Measurements from ENCODE around the gene PRAMEF4.
"Not testable (repeated sequence)": the region's sequence is repeated elsewhere in the genome, so short reads cannot be mapped to it uniquely, and the experiment has no call there.

Gene PRAMEF4

DNA sequence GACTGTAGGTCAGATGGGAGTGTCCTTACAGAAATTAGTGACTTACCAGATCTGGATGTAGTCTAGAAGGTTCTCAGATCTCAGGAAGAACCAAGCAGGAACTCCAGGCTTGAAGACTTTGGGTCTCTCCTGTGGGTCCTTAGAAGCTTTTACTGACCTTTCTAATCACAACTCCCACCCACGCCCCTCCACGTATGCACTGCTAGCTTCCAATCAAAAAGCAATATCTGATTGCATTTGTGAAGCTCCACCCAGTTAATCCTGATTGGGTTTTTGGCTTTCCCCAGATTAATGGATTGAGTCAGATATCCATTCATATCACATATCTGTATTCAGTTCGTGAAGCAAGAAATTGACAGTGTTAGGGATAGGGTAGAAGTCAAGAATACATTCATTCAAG, at the start of gene PRAMEF4:
TSS of gene PRAMEF4 (minus strand) at position 101 of the 400 bp plus-strand sequence. CDS start 2,807 bp downstream, outside the sequence.
- DNase-seq (ENCODE audit: low read depth, low spot score); H3K36me3 ChIP-seq (ENCODE audit: insufficient read depth, low read length); H3K4me3 ChIP-seq; H3K9ac ChIP-seq (ENCODE audit: insufficient read length); H3K9me3 ChIP-seq (ENCODE audit: low read depth, low read length); H3K27ac ChIP-seq: not testable (repeated sequence)

DNA sequence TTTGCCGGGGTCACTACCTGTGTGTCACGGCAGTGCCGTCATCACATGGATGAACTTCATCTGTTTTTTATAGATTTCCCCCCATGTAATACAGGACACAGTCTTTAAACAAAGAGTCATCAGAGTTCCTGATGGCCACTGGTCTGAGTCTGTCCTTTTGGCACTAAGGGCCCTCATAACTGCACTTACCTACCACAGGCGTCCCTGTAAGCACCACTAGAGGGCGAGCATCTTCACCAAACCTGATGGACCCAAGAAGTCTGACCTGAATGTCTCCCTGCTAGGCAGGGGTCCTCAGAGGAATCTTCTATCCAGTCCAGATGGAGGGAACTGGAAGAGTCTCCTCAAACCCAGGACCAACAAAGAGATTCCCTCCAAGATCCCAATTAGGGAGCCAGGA, 38.4 kb upstream of the PRAMEF4 start:
- not testable (repeated sequence) for H3K9me3 ChIP-seq (ENCODE audit: low read depth, low read length); H3K9ac ChIP-seq (ENCODE audit: insufficient read length); H3K4me3 ChIP-seq; H3K27ac ChIP-seq; H3K36me3 ChIP-seq (ENCODE audit: insufficient read depth, low read length); DNase-seq (ENCODE audit: low read depth, low spot score)

DNA sequence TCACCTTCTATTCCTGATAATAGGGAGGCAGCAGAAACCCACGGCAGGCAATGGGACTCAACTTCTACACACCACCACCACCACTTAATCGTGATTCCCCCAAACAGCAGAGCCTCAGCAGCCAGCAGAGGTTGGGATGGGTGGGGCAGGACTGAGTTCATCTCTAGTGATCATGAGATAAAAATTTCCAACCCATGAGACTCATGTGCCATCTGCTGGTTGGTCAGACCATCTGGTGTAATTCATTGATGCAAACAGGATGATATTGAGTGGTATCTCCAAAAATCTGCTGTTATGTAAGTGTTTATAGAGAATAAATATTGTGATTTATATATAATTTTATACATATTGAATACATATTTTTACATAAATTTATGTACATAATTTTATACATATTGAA, 35.7 kb upstream of the PRAMEF4 start:
- not testable (repeated sequence) for H3K4me3 ChIP-seq; DNase-seq (ENCODE audit: low read depth, low spot score)

DNA sequence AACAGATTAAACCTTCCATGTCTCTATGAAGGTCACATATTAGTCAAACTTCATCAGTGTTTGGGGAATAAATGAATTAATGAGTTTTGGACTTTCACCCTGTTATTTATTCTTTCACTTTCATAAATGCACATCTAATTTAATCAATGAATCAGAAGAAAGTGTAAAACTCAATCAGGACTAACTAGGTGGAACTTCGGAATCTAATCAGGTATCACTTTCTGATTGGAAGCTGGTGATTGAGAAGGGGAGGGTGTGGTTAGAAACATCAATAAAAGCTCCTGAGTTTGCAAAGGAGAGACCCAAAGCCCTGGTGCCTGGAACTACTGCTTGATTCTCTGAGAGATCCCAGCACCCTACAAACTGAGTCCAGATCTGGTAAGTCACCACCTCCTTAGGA, 30.3 kb upstream of the PRAMEF4 start, which contains the start of gene PRAMEF7:
TSS of gene PRAMEF7 (plus strand) at position 301 of the 400 bp plus-strand sequence. CDS start 1,083 bp downstream, outside the sequence.
- DNase-seq (ENCODE audit: low read depth, low spot score); H3K9ac ChIP-seq (ENCODE audit: insufficient read length); H3K36me3 ChIP-seq (ENCODE audit: insufficient read depth, low read length); H3K27ac ChIP-seq; H3K4me3 ChIP-seq; H3K9me3 ChIP-seq (ENCODE audit: low read depth, low read length): not testable (repeated sequence)

More for the DNA sequence above, 35.7 kb upstream of the PRAMEF4 start:
- H3K9me3 ChIP-seq (ENCODE audit: low read depth, low read length); H3K9ac ChIP-seq (ENCODE audit: insufficient read length); H3K27ac ChIP-seq; H3K36me3 ChIP-seq (ENCODE audit: insufficient read depth, low read length): not testable (repeated sequence)

DNA sequence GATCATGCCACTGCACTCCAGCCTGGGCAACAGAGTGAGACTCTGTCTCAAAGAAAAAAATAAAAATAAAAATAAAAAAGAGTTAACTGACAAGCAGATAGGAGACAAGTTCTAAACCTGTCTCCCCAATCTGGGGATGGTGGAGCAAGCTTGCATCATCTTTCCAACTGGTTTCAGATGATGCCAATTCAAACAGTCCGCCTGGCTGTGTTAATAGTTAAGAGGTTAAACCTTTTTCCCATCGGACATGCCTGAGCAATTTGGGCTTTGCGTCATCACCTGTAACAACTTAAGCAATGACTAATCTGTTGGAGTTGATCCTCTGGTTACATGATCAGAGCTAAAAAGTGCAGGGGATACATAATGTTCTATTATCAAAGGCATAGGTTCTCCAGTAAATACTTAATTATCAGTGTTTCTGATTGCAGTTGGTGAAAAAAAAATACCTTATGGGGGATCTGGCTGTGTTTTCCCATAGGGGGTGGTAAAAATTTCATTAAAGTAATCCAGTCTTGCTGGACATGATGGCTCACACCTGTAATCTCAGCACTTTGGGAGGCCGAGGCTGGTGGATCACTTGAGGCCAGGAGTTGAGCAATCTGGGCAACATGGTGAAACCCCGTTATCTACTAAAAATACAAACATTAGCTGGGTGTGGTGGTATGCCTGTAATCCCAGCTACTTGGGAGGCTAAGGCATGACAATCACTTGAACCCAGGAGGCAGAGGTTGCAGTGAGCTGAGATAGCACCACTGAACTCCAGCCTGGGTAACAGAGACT, 18.0 kb upstream of the PRAMEF4 start:
- not testable (repeated sequence) for H3K4me3 ChIP-seq; H3K9ac ChIP-seq (ENCODE audit: insufficient read length); H3K36me3 ChIP-seq (ENCODE audit: insufficient read depth, low read length); H3K9me3 ChIP-seq (ENCODE audit: low read depth, low read length); DNase-seq (ENCODE audit: low read depth, low spot score); H3K27ac ChIP-seq

DNA sequence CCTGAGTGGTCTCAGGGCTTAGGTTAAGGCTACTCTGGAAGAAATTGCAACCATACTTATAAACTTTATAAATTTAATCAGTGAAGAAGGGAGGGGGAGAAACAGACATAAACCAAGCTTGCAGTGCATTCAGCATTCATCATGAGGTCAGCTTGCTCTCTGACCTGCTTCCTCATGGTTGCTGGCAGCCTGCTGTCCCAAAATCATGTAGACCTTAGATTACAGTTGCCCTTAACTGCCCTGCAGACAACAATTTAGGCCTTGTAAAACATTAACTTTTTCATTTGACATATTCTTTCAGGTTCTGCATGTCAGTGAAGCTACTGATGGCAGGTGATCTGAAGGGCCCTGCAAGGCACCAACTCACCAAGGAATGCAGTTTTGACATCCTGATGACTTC, 13.2 kb upstream of the PRAMEF4 start:
- DNase-seq (ENCODE audit: low read depth, low spot score); H3K4me3 ChIP-seq; H3K9me3 ChIP-seq (ENCODE audit: low read depth, low read length); H3K9ac ChIP-seq (ENCODE audit: insufficient read length); H3K36me3 ChIP-seq (ENCODE audit: insufficient read depth, low read length); H3K27ac ChIP-seq: not testable (repeated sequence)

DNA sequence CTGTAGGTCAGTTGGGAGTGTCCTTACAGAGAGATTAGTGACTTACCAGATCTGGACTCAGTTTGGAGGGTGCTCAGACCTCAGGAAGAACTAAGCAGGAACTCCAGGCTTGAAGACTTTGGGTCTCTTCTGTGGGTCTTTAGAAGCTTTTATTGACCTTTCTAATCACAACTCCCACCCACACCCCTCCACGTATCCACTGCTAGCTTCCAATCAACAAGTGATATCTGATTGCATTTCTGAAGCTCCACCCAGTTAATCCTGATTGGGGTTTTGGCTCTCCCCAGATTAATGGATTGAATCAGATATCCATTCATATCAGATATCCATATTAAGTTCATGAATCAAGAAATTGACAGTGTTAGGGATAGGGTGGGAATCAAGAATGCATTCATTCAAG, 12.2 kb upstream of the PRAMEF4 start, which contains the start of gene PRAMEF10:
TSS of gene PRAMEF10 (minus strand) at position 101 of the 400 bp plus-strand sequence. CDS start 2,423 bp downstream, outside the sequence.
- H3K4me3 ChIP-seq; H3K9me3 ChIP-seq (ENCODE audit: low read depth, low read length); H3K36me3 ChIP-seq (ENCODE audit: insufficient read depth, low read length); H3K9ac ChIP-seq (ENCODE audit: insufficient read length); DNase-seq (ENCODE audit: low read depth, low spot score); H3K27ac ChIP-seq: not testable (repeated sequence)

DNA sequence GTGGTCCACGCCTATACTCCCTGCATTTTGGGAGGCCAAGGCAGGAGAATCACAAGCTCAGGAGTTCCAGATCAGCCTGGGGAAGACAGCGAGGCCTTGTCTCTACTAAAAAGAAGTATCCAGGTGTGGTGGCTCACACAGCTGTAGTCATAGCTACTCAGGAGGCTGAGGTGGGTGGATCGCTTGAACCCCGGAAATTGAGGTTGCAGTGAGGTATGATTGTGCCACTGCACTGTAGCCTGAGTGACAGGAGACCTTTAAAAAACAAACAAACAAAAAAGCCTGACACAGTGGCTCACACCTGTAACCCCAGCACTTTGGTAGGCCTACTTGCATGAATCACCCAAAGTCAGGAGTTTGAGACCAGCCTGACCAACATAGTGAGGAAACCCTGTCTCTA, 7.5 kb downstream of the PRAMEF4 start:
- not testable (repeated sequence) for H3K36me3 ChIP-seq (ENCODE audit: insufficient read depth, low read length); H3K9ac ChIP-seq (ENCODE audit: insufficient read length); H3K27ac ChIP-seq; H3K4me3 ChIP-seq; H3K9me3 ChIP-seq (ENCODE audit: low read depth, low read length); DNase-seq (ENCODE audit: low read depth, low spot score)

DNA sequence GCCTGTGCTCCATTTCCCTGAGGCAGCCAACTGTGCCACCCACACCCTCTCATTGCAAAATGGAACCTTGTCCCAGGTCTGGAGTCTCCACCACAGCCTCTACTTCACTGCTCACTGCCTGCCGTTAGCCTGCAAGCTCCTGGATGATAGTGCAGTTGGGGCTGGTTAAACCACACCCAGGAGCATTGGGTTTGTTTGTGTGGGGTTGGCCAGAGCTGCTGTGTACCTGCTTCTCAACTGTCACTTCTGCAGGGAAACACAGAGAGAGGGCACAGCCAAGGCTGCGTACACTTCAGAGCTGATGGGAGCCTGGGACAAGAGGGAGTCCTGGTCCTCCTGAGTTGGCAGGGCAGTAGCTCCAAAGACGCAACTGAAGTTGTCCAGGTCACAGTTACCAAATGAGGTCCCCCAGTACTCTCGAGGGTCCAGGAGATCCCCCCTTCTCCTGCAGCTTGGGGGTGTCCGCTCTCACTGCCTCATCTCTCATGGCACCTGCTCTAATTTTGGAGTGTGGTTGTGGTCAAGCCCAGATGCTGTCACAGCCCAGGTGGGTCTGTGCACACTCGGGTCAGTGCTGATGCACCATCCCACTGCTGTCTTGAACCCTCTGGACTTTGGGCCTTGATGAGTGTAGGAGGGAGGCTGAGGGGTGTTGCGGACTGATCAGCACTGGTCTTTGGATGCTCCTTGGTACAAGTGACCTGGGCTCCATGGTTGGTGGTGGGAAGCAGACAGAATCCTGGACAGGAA, 22.7 kb downstream of the PRAMEF4 start:
- not testable (repeated sequence) for H3K4me3 ChIP-seq; H3K9me3 ChIP-seq (ENCODE audit: low read depth, low read length); H3K27ac ChIP-seq; H3K9ac ChIP-seq (ENCODE audit: insufficient read length); H3K36me3 ChIP-seq (ENCODE audit: insufficient read depth, low read length); DNase-seq (ENCODE audit: low read depth, low spot score)

DNA sequence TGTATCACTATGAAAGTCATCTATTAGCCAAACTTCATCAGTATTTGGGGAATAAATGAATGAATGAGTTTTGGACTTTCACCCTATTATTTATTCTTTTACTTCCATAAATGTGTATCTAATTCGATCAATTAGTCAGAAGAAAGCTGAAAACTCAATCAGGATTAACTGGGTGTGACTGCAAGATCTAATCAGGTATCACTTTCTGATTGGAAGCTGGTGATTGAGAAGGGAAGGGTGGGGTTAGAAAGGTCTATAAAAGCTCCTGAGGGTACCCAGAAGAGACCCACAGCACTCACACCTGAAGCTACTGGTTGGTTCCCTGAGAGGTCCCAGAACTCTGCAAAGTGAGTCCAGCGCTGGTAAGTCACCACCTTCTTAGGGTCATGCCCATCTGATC, 29.2 kb downstream of the PRAMEF4 start, which contains the start of gene PRAMEF2:
TSS of gene PRAMEF2 (plus strand) at position 301 of the 400 bp plus-strand sequence. CDS start 1,924 bp downstream, outside the sequence.
- H3K9me3 ChIP-seq (ENCODE audit: low read depth, low read length); H3K9ac ChIP-seq (ENCODE audit: insufficient read length); DNase-seq (ENCODE audit: low read depth, low spot score); H3K4me3 ChIP-seq; H3K36me3 ChIP-seq (ENCODE audit: insufficient read depth, low read length); H3K27ac ChIP-seq: not testable (repeated sequence)
